Measurements from ENCODE around the gene TMEM248.

GRCh38 chr7:66948480-66949109 lies 27.6 kb downstream of the TMEM248 start:
- TF ChIP-seq POLR2A (IDR thresholded peaks at IDR 0.05; ENCODE audit: borderline replicate concordance, extremely low read depth, insufficient read depth, insufficient read length) (no peak), CTCF (IDR thresholded peaks at IDR 0.05 in 2 of 3, conservative IDR thresholded peaks at IDR 0.05 in 1 of 3; ENCODE audit: borderline replicate concordance in 1 of 3, insufficient read depth in 1 of 3, low read depth in 2 of 3, low read length in 2 of 3) (no peak), EZH2 (IDR thresholded peaks at IDR 0.05) (no peak), EZH2phosphoT487 (IDR thresholded peaks at IDR 0.05; ENCODE audit: borderline replicate concordance) (no peak), RAD21 (IDR thresholded peaks at IDR 0.05; ENCODE audit: low read depth) (no peak), EGR1 (IDR thresholded peaks at IDR 0.05; ENCODE audit: low read depth) (no peak), ATF3 (IDR thresholded peaks at IDR 0.05) (no peak), SIN3A (IDR thresholded peaks at IDR 0.05; ENCODE audit: low read depth) (no peak), CEBPB (IDR thresholded peaks at IDR 0.05; ENCODE audit: low read depth) (no peak), POLR2AphosphoS5 (IDR thresholded peaks at IDR 0.05; ENCODE audit: low read depth, low read length) (no peak), TCF7L2 (IDR thresholded peaks at IDR 0.05; ENCODE audit: borderline replicate concordance, extremely low read depth, insufficient read depth, insufficient read length) (no peak), FOSL1 (IDR thresholded peaks at IDR 0.05; ENCODE audit: low read depth) (no peak)
